Measurements from ENCODE around the gene PLCB3.

Gene PLCB3

DNA sequence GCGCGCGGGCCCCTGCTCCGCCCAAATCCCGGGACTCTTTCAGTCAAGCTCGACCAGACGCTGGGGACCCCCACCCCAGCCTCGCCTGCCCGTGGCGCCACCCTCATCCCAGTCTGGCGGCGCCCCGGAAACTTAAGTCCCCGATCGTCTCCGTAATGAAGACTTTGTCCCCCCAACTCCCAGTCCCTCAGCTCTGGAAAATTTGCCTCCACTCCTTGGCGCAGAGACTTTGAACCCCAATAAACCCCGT, 348 bp downstream of the PLCB3 start:
- H3K4me1 ChIP-seq (ENCODE audit: low read depth, poor library complexity, severe bottlenecking) = peaks cover 6% of the 10 kb centered on the region
- no peaks in the 10 kb centered on the region for H3K27me3 ChIP-seq (ENCODE audit: insufficient read depth, low read depth)
- H4K20me1 ChIP-seq (ENCODE audit: insufficient read depth) = no peaks in the 10 kb centered on the region
- peak overlapping the region; percentile 85 for H2AFZ ChIP-seq (ENCODE audit: low read depth)
- no peaks in the 10 kb centered on the region for H3K79me2 ChIP-seq (ENCODE audit: insufficient read depth, low read depth)
- H3K27ac ChIP-seq = no peak overlapping the region
- peak overlapping the region; percentile 35; the same call in 1 of the 2 replicates for H3K9ac ChIP-seq
- no peak overlapping the region for H3K4me3 ChIP-seq (IDR thresholded peaks at IDR 0.05; ENCODE audit: insufficient read depth, low read depth, low read length)
- TF ChIP-seq, protein P1, sequence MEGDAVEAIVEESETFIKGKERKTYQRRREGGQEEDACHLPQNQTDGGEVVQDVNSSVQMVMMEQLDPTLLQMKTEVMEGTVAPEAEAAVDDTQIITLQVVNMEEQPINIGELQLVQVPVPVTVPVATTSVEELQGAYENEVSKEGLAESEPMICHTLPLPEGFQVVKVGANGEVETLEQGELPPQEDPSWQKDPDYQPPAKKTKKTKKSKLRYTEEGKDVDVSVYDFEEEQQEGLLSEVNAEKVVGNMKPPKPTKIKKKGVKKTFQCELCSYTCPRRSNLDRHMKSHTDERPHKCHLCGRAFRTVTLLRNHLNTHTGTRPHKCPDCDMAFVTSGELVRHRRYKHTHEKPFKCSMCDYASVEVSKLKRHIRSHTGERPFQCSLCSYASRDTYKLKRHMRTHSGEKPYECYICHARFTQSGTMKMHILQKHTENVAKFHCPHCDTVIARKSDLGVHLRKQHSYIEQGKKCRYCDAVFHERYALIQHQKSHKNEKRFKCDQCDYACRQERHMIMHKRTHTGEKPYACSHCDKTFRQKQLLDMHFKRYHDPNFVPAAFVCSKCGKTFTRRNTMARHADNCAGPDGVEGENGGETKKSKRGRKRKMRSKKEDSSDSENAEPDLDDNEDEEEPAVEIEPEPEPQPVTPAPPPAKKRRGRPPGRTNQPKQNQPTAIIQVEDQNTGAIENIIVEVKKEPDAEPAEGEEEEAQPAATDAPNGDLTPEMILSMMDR (conservative IDR thresholded peaks at IDR 0.05; ENCODE audit: low read depth, low read length) = no peak
- H3K36me3 ChIP-seq (ENCODE audit: insufficient read depth) = no peaks in the 10 kb centered on the region
- H3K4me2 ChIP-seq = peak overlapping the region; percentile 72

DNA sequence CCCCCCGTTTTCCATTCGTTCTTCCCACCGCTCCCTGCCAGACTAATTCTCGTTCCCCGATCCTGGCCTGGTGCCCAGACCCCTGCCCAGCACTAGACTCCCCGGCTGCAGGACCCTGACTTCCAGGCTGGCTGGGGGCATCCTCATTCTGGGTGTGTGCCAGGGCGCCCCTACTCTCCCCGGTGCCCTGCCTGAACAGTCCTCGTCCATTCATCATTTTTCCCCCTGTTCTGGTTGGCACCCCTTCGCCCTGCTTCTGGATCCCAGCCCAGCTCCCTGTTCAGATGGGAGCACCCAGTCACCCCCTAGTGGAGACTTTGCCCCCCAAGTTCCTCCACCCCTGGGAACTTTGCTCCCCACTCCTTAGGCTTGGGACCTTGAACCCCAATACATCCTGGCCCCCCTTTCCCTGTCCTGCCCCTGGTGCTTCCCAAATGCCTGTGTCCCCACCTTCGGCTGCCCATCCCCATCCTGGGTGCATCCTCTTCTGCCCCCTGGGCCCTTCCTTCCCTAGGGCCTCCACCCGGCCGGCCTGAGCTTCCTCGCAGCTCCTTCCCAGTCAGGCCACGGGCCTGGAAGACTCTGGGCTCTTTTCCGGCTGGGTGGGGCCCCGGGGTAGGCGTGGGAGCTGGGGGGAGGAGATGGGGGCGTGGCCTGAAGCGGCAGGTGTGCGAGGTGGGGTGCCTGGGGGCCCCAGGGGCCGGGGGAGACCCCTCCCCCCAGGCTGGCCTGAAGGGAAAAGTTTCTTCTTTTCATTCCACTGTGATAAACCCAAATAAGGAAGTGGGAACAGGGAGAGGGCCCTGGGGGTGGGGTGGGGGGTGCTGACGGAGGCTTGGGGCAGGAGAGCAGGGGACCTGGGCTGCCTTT, 908 bp downstream of the PLCB3 start:
- H3K27me3 ChIP-seq (ENCODE audit: insufficient read depth, low read depth) = no peaks in the 10 kb centered on the region
- no peaks in the 10 kb centered on the region for H3K36me3 ChIP-seq (ENCODE audit: insufficient read depth)
- peak overlapping the region; percentile 35; the same call in 1 of the 2 replicates for H3K9ac ChIP-seq
- no peak overlapping the region for H3K4me3 ChIP-seq (IDR thresholded peaks at IDR 0.05; ENCODE audit: insufficient read depth, low read depth, low read length)
- no peak overlapping the region for H3K27ac ChIP-seq
- H2AFZ ChIP-seq (ENCODE audit: low read depth) = peak overlapping the region; percentile 85; the same call in 1 of the 2 replicates
- TF ChIP-seq, protein P1 (conservative IDR thresholded peaks at IDR 0.05; ENCODE audit: low read depth, low read length) = peak; percentile 49
- peak overlapping the region; percentile 72 for H3K4me2 ChIP-seq
- peaks cover 6% of the 10 kb centered on the region for H3K4me1 ChIP-seq (ENCODE audit: low read depth, poor library complexity, severe bottlenecking)
- H3K79me2 ChIP-seq (ENCODE audit: insufficient read depth, low read depth) = no peaks in the 10 kb centered on the region
- no peaks in the 10 kb centered on the region for H4K20me1 ChIP-seq (ENCODE audit: insufficient read depth)

DNA sequence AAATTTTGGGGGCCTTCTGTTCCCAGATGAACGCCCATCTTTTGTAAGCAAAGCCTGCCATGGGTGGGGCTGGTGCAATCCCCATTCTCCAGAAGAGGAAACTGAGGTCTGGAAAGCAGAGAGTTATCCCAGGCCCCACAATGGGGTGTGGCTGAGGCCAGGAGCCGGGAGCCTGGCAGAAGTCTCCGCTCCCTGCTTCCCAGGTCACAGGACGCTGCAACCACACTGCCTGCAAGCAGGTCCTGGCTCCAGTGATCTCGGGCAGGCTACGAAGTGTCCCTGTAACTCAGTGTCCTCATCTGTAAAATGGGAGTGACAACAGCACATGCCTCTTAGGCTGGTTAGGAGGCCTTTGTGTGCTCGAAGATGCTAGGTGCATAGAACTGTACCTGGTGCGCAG, 1.7 kb downstream of the PLCB3 start:
- Histone ChIP-seq H3K27ac (no peak overlapping the region), H3K4me2 (no peak overlapping the region), H3K4me3 (IDR thresholded peaks at IDR 0.05; ENCODE audit: insufficient read depth, low read depth, low read length) (no peak overlapping the region), H3K4me1 (ENCODE audit: low read depth, poor library complexity, severe bottlenecking) (peaks cover 6% of the 10 kb centered on the region), H4K20me1 (ENCODE audit: insufficient read depth) (no peaks in the 10 kb centered on the region), H3K79me2 (ENCODE audit: insufficient read depth, low read depth) (no peaks in the 10 kb centered on the region), H3K27me3 (ENCODE audit: insufficient read depth, low read depth) (no peaks in the 10 kb centered on the region), H2AFZ (ENCODE audit: low read depth) (no peak overlapping the region), H3K9ac (no peak overlapping the region), H3K36me3 (ENCODE audit: insufficient read depth) (no peaks in the 10 kb centered on the region)
- TF ChIP-seq, protein P1 (conservative IDR thresholded peaks at IDR 0.05; ENCODE audit: low read depth, low read length) = no peak

DNA sequence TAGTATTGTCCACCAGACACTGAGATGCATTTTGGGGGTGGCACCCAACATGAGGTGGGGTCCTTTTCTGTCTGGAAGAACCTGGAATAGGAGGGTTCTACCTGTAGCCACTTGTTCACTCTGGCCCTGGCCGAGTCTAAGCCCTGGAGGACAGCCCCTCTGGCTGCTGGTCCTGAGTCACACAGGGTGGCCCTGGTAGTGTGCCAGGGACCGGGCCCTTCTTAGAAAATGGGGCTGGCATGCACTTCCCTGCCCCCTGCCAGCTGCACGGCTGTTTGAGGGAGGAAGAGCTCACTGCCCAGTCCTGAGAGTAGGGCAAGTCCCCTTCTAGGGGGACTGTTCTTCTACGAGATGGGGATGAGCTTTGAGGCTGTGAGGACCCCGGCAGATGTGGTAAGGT, 2.2 kb downstream of the PLCB3 start:
- Histone ChIP-seq H3K27ac (no peak overlapping the region), H3K4me2 (no peak overlapping the region), H3K9ac (no peak overlapping the region), H2AFZ (ENCODE audit: low read depth) (no peak overlapping the region), H3K36me3 (ENCODE audit: insufficient read depth) (no peaks in the 10 kb centered on the region), H3K4me1 (ENCODE audit: low read depth, poor library complexity, severe bottlenecking) (peaks cover 6% of the 10 kb centered on the region), H4K20me1 (ENCODE audit: insufficient read depth) (no peaks in the 10 kb centered on the region), H3K27me3 (ENCODE audit: insufficient read depth, low read depth) (no peaks in the 10 kb centered on the region), H3K79me2 (ENCODE audit: insufficient read depth, low read depth) (no peaks in the 10 kb centered on the region), H3K4me3 (IDR thresholded peaks at IDR 0.05; ENCODE audit: insufficient read depth, low read depth, low read length) (no peak overlapping the region)
- TF ChIP-seq, protein P1 (conservative IDR thresholded peaks at IDR 0.05; ENCODE audit: low read depth, low read length) = no peak
